Activated T-helper 1 cell treated with anti-CD3 and anti-CD28 coated beads, Interleukin-2, amount 50 U/mL, for 16 hours (primary cell): Measurements from ENCODE around the gene EHMT1.

Experiments
- DNase-seq, 2 donors: peaks; one replicate each; pipeline ENCODE4 v3.0.0-alpha.2; 2020; ENCODE audit warnings: low read depth in 1 of 2, low spot score in 1 of 2

The EHMT1 gene

GRCh38 chr9:137671721-137672120 is 52.9 kb downstream of the EHMT1 start:
- no peak for DNase-seq

GRCh38 chr9:137672907-137673791 is 54.3 kb downstream of the EHMT1 start:
- DNase-seq = no peak

DNA sequence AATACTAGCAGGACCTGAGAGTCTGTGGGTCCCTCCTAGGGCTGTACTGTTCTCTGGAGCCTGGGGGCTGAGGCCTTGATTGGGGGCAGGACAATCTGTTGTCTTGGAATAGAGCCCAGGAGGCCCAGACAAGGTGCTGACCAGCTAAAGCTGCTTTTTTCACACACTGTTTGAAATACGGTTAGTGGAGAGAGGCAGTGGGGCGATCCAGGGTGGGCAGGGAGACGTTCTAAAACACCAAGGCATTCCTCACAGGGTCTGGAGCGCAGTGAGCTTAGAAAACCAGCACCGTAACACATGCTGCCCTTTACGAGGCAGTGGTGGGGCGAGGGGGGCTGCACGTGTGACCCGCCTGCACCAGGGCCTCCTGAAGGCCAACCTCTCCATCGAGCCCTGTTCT is 55.1 kb downstream of the EHMT1 start:
- DNase-seq = no peak

DNA sequence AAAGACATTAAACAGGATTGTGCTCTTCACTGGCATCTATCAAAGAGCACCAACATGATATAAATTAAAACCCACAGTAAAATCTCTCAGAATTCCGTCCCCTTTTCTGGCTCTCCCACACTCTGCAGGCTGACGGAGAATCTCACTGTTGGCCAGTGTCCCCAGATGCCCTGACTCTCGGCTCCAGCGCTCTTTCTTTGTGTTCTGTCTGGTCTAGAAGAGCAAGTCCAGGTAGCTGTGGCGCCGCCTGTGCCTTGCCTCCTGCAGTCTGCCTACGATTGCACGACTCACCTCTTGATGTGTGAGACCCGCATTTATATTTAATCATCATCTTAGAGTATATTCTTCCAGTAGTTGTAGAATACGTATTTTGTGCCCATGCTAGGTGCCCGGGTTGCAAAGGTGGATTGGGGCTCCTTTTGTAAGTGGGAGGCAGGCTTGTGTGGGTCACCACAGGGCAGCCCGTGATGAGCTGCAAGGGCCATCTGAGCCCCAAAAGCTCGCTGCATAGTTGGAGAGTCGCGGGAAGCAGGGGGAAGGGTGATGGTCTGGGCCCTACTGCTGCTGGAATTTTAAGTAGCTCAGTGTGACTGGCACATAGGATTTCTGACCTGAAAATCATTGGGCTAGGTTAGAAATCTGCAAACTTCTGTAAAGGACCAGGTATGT is 55.6 kb downstream of the EHMT1 start:
- no peak for DNase-seq

GRCh38 chr9:137674976-137675320 is 56.1 kb downstream of the EHMT1 start:
- no peak for DNase-seq

DNA sequence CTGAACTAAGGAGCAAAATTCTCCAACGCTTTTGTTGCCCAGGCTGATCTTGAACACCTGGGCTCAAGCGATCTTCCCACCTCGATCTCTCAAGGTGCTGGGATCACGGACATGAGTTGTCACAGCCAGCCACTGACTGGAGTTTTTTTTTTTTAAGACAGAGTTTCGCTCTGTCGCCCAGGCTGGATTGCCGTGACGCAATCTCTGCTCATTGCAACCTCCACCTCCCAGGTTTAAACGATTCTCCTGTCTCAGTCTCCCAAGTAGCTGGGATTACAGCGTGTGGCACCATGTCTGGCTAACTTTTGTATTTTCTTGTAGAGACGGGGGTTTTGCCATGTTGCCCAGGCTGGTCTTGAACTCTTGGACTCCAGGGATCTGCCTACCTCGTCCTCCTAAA is 58.2 kb downstream of the EHMT1 start:
- DNase-seq = no peak

- no peak for DNase-seq
Measured at GRCh38 chr9:137678202-137678601, 59.4 kb downstream of the EHMT1 start.

GRCh38 chr9:137679249-137679648 is 60.4 kb downstream of the EHMT1 start:
- no peak for DNase-seq

DNA sequence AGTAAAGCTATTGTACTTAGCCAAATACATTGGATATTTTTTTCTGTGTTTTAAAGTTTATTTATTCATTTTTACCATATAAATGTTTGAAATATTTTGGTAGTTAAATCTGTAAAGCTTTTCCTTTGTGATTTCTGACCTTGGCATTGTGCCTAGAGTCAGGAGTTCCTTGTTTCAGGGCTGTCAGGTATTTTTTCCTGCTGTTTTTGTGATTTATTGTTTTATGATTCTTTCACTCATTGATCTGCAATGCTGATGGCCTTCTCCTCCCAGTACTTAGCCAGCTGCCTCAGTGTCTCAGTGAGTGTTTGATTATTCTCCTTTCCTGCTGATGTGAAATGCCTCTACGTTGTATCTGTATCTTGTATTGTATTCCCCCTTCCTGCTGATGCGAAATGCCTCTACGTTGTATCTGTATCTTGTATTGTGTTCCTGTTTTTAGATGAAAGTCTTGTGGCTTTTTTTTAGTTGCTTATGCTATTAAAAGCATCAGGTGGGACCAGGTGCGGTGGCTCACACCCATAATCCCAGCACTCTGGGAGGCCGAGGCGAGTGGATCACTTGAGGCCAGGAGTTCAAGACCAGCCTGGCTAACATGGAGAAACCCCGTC is 61.0 kb downstream of the EHMT1 start:
- no peak for DNase-seq

DNA sequence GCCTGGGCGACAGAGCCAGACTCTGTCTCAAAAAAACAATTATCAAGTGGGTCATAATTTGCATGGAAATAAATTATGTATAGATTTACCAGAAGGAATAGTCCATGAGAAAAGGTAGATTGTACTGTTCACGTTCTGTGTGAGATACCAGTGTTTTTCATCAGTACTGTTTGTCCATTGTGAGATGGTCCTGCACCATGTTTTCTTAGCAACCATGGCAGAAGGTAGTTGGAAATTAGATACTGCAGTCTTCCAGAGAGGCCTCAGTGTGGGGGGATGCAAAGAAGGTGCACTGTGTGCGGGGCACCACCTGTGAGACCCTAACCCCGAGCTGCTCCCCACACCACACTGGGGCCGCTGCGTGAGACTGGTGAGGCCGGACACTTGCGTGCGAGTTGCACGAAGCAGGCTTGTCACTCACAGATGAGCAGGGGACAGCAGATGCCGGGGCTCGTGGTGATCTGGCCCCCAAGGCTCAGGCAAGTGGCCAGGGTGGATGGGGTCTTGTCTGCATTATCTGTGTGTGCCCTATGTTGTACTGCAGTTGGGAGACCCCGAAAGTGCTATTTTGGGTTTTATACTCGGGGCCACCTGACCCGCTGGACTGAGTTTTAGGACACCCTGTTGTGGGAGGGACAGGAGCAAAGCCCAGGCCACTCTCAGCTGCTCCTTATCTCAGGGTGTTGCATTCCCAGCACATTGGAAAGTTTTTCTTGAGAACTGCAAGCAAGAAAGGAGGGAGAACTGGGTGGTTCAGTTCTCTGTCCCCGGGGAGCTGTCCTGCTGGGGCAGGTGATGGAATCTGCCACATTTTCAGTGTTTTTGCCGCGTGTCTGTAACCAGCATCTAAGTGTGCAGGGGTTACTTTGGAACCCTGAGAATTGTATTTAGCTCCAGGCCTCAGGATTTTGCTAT is 61.9 kb downstream of the EHMT1 start:
- no peak for DNase-seq

GRCh38 chr9:137682428-137683105 is 63.8 kb downstream of the EHMT1 start:
- no peak for DNase-seq

- DNase-seq = no peak
Measured at GRCh38 chr9:137683262-137683864, 64.6 kb downstream of the EHMT1 start.

- DNase-seq = no peak
Measured at GRCh38 chr9:137685035-137685740, 66.4 kb downstream of the EHMT1 start.

- DNase-seq = no peak
Measured at GRCh38 chr9:137685741-137686420, 67.1 kb downstream of the EHMT1 start.

GRCh38 chr9:137688261-137688660 is 69.5 kb downstream of the EHMT1 start:
- DNase-seq = no peak

DNA sequence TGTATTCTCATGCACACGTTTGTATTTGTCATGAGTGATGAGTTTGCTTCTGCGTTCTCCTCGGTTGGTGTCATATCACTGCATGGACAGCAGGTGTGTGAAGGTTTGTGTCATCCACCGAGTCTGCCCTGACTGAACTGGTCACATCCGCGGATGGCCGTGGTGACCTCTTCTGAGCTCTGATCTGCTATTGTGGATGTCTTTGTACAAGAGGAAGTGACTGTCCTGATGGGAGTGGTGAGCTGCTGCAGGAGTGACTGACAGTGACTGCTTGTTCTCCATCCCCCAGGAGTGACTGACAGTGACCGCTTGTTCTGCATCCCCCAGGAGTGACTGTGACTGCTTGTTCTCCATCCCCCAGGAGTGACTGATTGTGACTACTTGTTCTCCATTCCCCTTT is 69.9 kb downstream of the EHMT1 start:
- DNase-seq = no peak

DNA sequence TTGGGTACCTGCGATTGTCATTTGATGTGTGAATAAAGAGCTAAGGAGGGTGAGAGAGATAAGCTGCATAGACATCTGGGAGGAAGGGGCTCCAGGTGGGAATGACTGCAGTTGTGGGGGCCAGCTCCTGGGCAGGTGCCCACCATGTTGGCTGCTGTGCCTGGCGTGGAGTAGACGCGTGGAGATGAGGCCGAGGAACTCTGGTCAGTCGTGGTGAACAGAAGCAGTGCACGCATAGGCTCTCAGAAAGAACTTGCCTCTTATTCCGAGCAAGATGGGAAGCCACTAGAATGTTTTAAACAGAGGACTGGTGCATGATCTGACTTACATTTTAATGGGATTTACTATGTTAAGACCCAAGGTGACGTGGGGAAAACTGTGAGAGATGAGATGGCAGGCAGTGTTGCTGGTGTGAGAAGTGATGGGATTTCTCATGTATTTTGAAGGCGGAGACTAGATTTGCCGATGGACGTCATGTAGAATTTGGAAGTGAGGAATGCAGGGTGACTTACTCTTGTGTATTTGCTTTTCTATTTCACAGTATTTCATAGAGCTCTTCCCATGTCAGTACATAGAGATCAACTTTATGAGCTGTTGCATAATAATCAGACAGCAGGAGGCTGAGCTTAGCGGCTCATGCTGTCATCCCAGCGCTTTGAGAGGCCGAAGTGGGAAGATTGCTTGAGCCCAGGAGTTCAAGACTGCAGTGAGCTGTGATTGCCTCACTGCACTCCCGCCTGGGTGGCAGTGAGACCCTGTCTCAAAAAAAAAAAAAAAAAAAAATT is 71.1 kb downstream of the EHMT1 start:
- DNase-seq = no peak

- DNase-seq = no peak
Measured at GRCh38 chr9:137690930-137691645, 72.3 kb downstream of the EHMT1 start.
